ENCODE measurements around the gene TBX5.

The TBX5 gene

DNA sequence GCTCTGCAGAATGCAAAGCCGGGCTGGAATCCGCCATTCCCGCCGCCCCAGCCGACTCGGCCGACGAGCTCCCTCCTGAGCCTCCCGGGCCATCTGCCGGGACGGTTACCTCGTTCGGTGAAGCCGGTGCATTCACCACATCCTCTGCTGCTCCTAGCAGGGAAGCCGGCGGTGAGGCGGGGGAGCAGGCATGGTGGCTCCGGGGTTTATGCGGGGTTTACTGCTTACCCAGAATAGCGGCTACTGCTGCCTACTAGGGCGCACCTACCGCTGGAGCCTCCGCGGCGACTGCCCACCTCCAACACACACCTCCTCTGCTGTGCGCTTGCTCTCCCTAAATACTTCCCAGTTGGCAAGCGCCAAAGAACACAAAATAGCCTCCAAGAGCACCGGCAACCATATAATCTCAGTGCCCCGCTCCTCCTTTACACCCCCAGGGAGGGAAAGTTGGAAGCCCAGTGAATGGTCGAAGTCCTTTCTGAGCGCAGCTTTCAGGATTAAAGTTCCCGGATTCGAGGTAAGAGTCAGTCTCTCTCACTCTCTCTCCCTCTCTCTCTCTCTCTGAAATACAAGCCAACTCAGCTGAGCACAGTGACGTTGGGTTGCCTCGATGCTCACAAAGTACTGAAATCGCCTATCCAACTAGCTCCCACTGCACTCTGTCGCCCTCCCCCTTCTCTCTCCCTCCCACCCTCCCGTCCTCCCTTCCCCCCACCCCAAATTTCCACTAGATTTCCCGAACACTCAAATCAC, at the start of gene TBX5:
TBX5 (minus strand) TSS at position 626 of the 753 bp plus-strand sequence. CDS start 2,246 bp downstream, outside the sequence.
- peak; percentile 84 for DNase-seq

GRCh38 chr12:114451657-114452056, 45.7 kb upstream of the TBX5 start:
- no peak for DNase-seq

DNA sequence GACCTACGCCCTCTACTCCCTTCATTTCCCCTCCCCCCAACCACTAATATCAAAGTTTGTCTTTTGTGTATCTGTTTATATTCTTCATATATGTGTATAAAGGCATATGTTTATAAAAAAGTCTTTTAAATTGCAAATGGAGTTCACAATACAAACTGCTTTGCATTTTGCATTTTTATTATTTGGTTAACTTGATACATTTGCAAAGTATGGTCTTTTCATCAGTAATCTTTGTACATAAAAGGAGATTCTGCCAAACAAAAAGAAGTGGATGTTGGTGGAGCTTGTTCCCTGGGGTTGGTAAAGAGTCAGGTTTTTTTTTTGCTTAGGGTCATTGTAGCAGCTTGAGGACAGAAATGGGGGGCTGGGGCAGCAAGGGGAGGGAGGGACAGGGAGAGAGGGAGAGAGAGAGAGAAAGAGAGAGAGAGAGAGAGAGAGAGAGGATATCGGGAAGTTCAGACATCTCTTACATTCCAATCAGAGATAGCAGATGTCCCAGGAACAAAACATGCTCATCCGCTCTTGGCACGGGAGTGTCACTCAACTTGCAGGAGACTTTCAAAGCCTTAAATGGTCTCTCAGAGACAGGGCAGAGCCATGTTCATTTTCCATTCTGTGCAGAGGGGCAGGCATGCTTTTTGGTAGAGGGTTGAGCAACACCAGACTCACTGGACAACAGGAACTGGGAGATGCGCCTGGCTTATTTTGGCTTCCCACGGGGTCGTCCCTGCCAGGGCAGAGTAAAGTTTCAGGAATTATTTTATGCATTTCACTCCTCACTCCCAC, 44.8 kb upstream of the TBX5 start:
- no peak for DNase-seq

DNA sequence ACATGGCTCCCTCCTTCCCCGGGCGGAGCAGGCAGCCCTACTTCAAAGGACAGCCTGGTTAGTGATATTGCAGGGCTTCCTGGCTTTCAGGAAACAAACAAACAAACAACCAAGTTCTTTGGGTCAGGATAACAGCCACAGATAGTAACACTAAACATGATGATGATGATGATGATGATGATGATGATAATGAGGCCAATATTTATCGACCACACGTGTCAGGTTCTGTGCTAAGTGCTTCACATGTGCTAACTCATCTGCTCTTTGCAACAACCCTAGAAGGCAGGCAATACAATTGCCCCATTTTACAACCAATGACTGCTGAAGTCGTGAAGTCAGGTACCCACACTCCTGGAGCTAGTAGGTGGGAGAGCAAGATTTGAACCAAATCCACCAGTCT, 44.1 kb upstream of the TBX5 start:
- no peak for DNase-seq

- DNase-seq = no peak
Observed at GRCh38 chr12:114448618-114448933, 42.6 kb upstream of the TBX5 start.

GRCh38 chr12:114447799-114448617, 42.1 kb upstream of the TBX5 start:
- no peak for DNase-seq

DNA sequence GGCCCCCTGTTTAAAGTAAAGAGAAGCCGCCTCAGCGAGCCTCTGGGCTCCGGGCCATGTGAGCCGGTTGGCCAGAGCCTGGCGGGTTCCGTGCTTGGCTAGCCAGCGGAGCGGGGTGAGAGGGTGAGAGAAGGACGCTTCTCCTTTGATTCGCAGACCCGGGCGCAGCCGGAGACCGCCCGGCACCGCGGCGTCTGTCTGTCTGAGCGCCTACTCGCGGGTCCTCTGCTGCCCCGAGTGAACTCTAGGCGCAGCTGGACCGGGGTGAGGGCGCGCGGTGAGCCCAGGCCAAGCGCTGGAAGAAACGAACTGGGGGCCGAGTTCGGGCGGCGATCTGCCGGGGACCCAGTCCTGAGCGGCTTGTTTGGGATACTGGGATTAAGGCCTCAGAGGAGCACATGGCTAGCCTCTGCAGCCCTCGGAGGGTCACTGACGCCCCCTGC, 41.4 kb upstream of the TBX5 start:
- DNase-seq = no peak

DNA sequence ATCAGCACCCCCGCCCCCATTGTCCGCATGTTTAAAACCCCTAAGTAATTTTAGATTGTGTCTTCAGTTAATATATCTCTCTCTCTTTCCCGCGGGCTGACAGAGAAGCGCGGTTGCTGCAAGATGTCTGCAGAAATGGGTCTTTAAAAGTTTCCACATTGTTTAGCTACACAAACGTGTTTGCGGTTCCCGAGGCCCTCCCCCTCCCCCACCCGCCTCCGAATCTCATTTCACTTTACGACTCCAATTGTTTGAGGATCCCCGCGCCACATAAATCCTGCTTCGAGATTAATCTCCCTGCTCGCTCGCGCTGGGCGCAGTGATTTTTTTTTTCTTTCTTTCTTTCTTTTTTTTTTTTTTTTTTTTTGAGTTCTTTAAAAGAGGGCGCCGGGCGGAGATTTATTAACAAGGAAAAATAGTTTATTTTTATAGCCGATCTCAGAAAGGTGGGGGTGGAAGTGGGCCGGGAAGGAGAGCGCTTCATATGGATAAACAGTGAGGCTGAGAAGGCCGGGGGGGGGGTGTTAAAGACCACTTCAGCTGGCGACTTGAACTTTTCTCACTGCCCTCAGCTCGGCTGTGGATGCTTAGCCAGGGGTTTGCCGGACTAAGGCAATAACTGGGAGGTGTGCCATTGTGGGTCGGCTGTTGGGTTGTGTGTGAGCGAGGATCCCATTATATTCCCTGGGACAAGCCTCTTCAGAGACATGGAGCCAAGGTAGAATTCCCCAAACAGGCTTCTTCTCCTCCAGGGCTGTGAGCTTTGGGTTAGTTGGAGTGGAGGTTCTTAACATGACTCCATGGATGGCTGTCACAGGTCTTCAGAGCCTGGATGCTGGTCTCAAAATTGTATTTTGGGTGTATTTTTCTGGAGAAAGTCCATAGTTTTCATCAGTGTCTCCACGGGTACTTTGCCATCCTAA, 39.7 kb upstream of the TBX5 start:
- DNase-seq = no peak

DNA sequence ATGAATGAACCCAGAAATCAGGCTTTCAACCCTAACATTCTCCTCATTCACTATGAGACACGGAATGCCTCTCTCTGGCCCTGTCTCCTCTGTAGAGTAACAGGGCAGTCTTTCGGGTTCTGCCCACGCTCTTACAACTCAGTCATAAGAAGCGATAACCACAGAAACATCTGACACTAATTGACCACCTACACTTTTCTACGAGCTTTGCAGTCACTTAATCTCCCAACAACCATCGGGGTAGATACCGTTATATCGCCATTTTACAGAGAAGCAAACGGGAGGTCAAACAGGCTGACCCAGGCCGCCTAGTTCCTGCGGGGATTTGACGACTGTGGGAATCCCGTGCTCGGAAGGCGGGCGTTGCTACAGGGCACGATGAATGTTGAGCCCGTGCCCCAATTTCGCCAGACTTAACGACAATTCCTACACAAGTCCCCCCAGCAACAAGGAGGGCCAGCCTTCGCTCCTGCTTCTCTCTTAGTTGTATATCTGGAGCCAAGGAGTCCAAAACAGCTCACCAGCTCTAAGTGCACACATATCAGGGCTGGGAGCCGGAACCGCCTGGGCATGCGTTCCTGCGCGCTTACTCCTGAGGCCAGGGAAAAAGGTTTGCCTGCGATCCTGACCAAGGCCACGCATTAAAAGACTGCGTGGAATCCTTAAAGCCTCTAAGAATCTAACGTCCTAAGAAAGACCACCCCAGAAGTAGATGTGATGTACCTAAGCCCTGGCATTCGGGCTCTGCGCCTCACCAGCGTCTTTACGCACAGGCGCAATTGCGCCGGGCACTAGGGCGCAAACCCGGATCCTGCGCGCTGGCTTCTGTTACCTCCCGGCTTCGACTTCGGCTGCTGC, 38.7 kb upstream of the TBX5 start:
- no peak for DNase-seq

- no peak for DNase-seq
Observed at GRCh38 chr12:114443607-114444421, 37.9 kb upstream of the TBX5 start.

- no peak for DNase-seq
Observed at GRCh38 chr12:114442578-114442977, 36.6 kb upstream of the TBX5 start.

DNA sequence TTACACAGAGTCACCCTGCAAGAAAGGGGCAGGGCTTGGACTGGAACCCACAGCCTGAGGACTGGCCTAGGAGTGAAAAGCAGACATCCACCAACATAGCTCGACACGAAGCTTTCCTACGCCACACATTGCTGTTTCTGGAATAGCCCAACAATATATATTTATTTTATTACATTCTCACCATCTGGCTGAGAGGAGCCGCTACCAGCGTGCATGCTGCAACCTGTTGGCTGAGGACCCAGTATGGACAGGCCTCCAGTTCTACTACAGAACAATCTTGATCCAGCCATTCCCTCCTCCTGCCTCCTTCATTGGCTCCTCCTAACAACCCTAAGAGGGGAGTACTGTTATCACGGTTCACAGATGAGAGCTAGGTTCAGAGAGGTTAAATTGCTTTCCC, 35.6 kb upstream of the TBX5 start:
- no peak for DNase-seq

DNA sequence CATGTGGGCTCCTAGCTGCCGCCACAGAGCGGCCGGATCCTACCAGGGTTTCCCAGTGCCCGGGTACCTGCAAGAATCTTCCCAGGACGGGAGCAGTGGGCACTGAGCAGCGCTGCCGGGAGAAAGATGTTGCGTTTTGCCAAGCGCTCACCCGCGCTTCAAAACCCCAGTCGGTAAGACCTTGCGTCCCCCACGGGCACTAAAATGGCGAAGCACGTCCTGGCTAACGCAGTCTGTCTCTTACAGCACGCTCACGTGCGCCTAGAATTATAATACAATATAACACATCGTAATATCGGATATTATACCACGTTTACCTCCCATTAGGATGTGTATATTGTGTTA, 35.1 kb upstream of the TBX5 start:
- no peak for DNase-seq

- DNase-seq = peak; percentile 44
Observed at GRCh38 chr12:114440270-114441038, 34.5 kb upstream of the TBX5 start.

DNA sequence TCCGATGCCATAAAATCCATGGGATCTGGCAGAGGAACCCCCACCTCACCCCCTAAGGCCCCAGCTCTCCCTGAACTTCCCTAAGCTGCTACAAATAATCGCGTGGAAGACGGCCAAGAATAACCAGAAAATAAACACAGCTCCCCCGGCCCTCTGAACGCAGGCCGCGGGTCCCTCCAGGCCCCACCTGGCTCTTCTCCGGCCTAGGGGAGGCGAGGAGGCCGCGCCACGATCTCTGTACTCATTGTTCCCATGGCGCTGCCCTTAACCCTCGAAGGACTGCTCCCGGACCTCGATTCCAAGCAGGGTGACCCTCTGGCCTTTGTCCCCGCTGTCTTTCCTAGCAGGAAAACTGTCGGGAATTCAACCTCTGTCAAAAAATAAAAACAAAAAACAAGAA, 33.9 kb upstream of the TBX5 start:
- no peak for DNase-seq

- no peak for DNase-seq
Observed at GRCh38 chr12:114439261-114439683, 33.3 kb upstream of the TBX5 start.

GRCh38 chr12:114438635-114439256, 32.8 kb upstream of the TBX5 start:
- DNase-seq = no peak

- DNase-seq = no peak
Observed at GRCh38 chr12:114434341-114434740, 28.4 kb upstream of the TBX5 start.

DNA sequence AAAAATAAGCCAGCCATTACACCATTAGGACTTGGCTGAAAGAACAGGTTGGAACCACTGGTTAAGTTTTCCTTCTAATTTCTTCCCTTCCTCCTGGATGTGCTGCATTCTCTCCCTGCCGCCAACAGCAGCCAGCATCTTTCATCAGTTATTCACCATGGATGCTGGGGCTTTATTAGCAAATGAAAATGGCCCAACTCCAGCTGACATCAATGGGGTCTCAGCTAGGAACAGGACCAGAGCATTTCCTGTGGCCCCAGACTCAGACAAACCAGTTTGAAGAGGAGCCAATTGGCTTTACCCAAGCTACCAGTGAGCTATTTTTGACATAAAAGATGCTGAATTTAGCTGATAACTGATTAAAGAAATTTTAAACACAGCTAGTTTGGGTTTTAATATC, 26.0 kb upstream of the TBX5 start:
- DNase-seq = no peak
